ENCODE results near the gene COL11A1.
"Not testable (repeated sequence)": the region's sequence is repeated elsewhere in the genome, so short reads cannot be mapped to it uniquely, and the experiment has no call there.

The COL11A1 gene

GRCh38 chr1:103108376-103109150, at the start of gene COL11A1:
COL11A1 (minus strand) TSS chr1:103108522; CDS start chr1:103108178, 344 bp downstream.
- in situ Hi-C loops (cut with HindIII; ENCODE audit: low pct_ligation_motif_present, low pct_unique_long_range_greater_than_20kb, low sequenced_read_pairs), result no loop called here
- no peak for DNase-seq

DNA sequence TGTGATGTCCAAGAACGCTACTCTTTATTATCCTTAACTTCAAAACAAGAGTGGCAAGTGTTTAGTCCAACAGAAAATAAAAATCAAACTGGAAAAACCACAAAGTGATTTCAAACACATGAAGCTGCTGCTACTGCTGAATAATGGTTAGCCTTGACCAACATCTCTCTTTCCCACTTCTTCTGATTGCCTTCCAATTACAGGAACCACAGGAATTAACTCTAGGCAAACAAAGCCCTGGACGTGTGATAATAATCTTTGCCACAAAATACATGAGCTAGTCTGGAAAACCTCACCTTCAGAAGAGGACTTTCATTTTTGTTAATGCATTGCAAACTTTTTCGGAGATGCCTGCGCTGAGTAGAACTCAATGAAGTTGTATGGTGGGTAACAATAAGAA, 48.6 kb upstream of the COL11A1 start:
- in situ Hi-C loops (cut with HindIII; ENCODE audit: low pct_ligation_motif_present, low pct_unique_long_range_greater_than_20kb, low sequenced_read_pairs), result no loop called here
- DNase-seq, result no peak

- in situ Hi-C loops (cut with HindIII; ENCODE audit: low pct_ligation_motif_present, low pct_unique_long_range_greater_than_20kb, low sequenced_read_pairs), result no loop called here
- DNase-seq, result no peak
These were observed 37.8 kb upstream of the COL11A1 start for GRCh38 chr1:103146166-103146565.

- in situ Hi-C loops (cut with HindIII; ENCODE audit: low pct_ligation_motif_present, low pct_unique_long_range_greater_than_20kb, low sequenced_read_pairs), result no loop called here
- no peak for DNase-seq
These were observed 37.1 kb upstream of the COL11A1 start for GRCh38 chr1:103145449-103145848.

DNA sequence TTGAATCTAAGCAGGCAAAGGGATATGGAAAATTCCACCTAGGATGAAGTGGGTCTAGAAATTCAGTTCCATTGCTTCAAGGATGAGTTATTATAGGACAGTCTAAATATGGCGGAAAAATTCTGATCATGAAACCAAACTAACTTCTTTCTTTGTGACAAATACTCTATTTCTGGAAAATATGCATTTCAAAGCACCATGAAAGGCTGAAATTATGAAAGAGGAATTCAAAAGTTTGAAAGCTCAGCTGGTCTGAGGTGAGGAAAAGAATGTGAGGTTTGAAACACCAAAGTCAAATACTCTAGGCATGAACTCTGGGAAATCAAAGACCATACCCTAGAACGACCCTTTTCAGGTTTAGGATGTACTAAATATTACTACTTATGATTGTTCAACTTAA, 36.4 kb upstream of the COL11A1 start:
- DNase-seq, result no peak
- in situ Hi-C loops (cut with HindIII; ENCODE audit: low pct_ligation_motif_present, low pct_unique_long_range_greater_than_20kb, low sequenced_read_pairs), result no loop called here

DNA sequence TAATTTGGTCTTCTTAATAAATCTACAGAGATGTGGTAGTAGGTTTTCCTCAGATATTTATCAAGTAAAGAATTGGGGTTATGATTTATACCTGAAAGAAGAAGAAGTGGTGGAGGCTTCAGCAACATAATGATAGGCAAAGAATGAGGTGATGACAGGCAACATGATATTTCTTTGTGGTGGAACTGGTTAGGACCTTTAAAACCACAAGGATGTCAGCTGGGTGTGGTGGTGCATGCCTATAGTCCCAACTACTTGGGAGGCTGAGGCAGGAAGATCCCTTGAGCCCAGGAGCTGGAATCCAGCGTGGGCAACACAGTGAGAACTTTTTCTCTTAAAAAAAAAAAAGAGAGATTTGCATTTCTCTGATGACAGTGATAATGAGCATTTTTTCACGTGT, 34.1 kb upstream of the COL11A1 start:
- in situ Hi-C loops (cut with HindIII; ENCODE audit: low pct_ligation_motif_present, low pct_unique_long_range_greater_than_20kb, low sequenced_read_pairs), result no loop called here
- no peak for DNase-seq

GRCh38 chr1:103129796-103130195, 21.5 kb upstream of the COL11A1 start:
- in situ Hi-C loops (cut with HindIII; ENCODE audit: low pct_ligation_motif_present, low pct_unique_long_range_greater_than_20kb, low sequenced_read_pairs), result no loop called here
- DNase-seq, result no peak

GRCh38 chr1:103129255-103129654, 20.9 kb upstream of the COL11A1 start:
- no peak for DNase-seq
- in situ Hi-C loops (cut with HindIII; ENCODE audit: low pct_ligation_motif_present, low pct_unique_long_range_greater_than_20kb, low sequenced_read_pairs), result no loop called here

- DNase-seq; in situ Hi-C loops (cut with HindIII; ENCODE audit: low pct_ligation_motif_present, low pct_unique_long_range_greater_than_20kb, low sequenced_read_pairs): not testable (repeated sequence)
These were observed 19.9 kb upstream of the COL11A1 start for GRCh38 chr1:103128256-103128655.

- in situ Hi-C loops (cut with HindIII; ENCODE audit: low pct_ligation_motif_present, low pct_unique_long_range_greater_than_20kb, low sequenced_read_pairs), result no loop called here
- DNase-seq, result no peak
These were observed 16.9 kb upstream of the COL11A1 start for GRCh38 chr1:103125219-103125618.

GRCh38 chr1:103122983-103123720, 14.8 kb upstream of the COL11A1 start:
- in situ Hi-C loops (cut with HindIII; ENCODE audit: low pct_ligation_motif_present, low pct_unique_long_range_greater_than_20kb, low sequenced_read_pairs), result no loop called here

GRCh38 chr1:103120981-103121380, 12.7 kb upstream of the COL11A1 start:
- in situ Hi-C loops (cut with HindIII; ENCODE audit: low pct_ligation_motif_present, low pct_unique_long_range_greater_than_20kb, low sequenced_read_pairs), result no loop called here
- no peak for DNase-seq

More at GRCh38 chr1:103122983-103123720, 14.8 kb upstream of the COL11A1 start:
- DNase-seq, result no peak

DNA sequence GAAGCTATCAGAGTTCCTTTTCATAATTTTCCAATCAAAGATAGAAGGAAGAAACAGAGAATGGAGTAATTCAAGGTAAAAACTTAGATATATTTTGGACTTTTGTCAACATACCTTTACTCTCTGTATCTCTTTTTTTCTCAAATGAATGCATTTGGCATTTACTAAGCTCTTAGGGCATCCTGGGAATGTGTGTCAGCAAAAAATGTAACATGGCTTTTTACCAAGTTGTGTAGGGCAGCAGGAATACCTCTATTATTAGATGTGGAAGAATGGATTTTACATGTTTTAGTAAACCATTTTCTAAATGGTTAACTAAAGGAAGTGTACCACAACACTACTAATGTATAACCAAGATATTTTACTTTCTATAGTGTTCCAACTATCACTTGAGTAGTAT, 4.2 kb upstream of the COL11A1 start:
- no peak for DNase-seq
- in situ Hi-C loops (cut with HindIII; ENCODE audit: low pct_ligation_motif_present, low pct_unique_long_range_greater_than_20kb, low sequenced_read_pairs), result no loop called here

DNA sequence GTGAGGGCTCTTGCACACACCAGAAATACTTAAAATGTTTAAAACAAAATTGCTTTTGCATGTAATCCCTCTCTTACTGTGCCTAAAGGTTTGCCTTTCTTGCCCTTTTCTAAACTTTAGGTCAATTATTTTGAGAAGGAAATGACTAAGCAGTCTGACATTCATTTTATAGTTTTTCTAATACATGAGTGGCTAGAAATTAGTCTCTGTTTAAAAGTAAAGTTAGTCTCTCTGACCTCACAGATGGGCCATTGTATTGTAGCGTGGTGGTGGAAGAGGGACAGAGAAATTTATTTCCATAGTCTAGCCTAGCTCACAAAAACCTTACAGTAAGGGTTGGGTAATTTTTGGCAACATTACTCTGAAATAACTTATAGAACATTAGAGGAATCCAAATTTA, 3.6 kb upstream of the COL11A1 start:
- in situ Hi-C loops (cut with HindIII; ENCODE audit: low pct_ligation_motif_present, low pct_unique_long_range_greater_than_20kb, low sequenced_read_pairs), result no loop called here
- DNase-seq, result no peak

- in situ Hi-C loops (cut with HindIII; ENCODE audit: low pct_ligation_motif_present, low pct_unique_long_range_greater_than_20kb, low sequenced_read_pairs), result no loop called here
- no peak for DNase-seq
These were observed 2.4 kb upstream of the COL11A1 start for GRCh38 chr1:103110701-103111100.

- in situ Hi-C loops (cut with HindIII; ENCODE audit: low pct_ligation_motif_present, low pct_unique_long_range_greater_than_20kb, low sequenced_read_pairs), result no loop called here
- no peak for DNase-seq
These were observed 1.1 kb upstream of the COL11A1 start for GRCh38 chr1:103109311-103109920.

GRCh38 chr1:103107741-103108375, 464 bp downstream of the COL11A1 start:
- DNase-seq, result no peak
- in situ Hi-C loops (cut with HindIII; ENCODE audit: low pct_ligation_motif_present, low pct_unique_long_range_greater_than_20kb, low sequenced_read_pairs), result no loop called here

DNA sequence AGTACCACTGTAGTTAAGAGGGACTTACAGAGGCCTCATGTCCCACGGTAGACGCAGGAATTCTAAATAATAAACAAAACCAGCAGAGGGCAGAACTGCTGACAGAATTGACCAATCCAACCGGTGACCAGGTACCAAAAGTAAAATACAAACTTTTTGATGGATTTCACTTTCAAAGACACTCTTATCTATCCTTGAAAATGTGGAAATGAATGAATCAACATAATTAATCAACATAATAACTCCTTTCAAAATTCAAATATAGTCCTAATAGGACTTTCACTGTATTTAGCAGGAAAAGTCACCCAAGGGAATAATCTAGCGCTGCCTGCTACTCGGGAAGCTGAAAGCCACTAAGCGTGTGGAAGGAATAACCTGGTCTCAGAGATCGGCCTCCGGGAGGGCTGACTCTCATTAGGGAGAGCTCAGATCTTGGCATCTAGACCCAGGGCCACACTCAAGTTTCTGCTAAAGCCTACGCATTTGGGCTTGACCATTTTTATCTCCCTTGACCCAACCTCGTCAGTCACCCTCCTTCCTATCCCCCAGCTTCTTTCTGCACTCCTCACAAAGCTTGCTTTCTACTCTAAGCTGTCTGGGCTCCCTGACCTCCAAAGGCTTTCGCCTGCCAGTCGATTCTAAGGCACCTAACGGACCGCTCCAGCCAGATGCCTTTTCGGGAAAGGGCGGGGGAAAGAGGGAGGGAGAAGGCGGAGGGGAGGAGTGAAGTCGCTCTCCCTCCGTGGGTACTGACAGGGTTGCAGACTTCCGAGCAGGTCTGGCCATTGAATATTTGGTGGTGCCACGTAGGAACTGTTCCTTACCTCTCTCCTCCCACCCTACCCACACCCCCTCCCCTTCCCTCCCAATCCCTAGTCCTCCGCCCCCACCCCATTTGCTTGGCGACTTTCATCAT, 1.6 kb downstream of the COL11A1 start:
- in situ Hi-C loops (cut with HindIII; ENCODE audit: low pct_ligation_motif_present, low pct_unique_long_range_greater_than_20kb, low sequenced_read_pairs), result no loop called here
- DNase-seq, result peak; percentile 57

All from ACHN (cell line).